H1 (cell line): ENCODE data around the gene PAX6. TPM values are rescaled to one million over a fixed set of nuclear protein-coding genes. Genes with fewer than 3 reads are reported as not detected.

Experiments
- RBBP5 ChIP-seq: IDR thresholded peaks from 2 replicates; pipeline ENCODE4 v1.7.1; 2012; ENCODE audit warnings: low read depth, mild to moderate bottlenecking, inconsistent platforms, low read length, moderate library complexity, borderline replicate concordance
- polyA plus RNA-seq, 7 experiments: library from polyadenylated mRNA; depleted of rRNA in 3 of 7; stranded (reverse) in 5 of 7; unstranded in 2 of 7; fragments of >200 nt in 5 of 7; fragments of 200-250 nt in 2 of 7; gene quantifications; 1 replicate in 5 of 7; 2 replicates in 1 of 7; 4 replicates in 1 of 7; pipeline versions ENCODE4 v1.2.1 to v1.2.3, GENCODE V29; 2011 to 2013; ENCODE audit warnings: missing spikeins in 2 of 7, mixed read lengths in 2 of 7
- total RNA-seq: library from RNA; stranded (reverse); fragmentation: NEBNext Ultra II Directional; extraction: Animal tissue kit (Norgen Biotek cat#: 25700); gene quantifications from 2 replicates; pipeline ENCODE4 v1.2.1, GENCODE V29; 2021
- TF ChIP-seq, protein P1 (sequence below): IDR thresholded peaks from 2 replicates; pipeline ENCODE4 v1.6.1; 2011; ENCODE audit warnings: low read length, improper control_type of control experiment

PAX6 gene
- total and polyA plus RNA-seq, 2 of the 8 experiments (the other 6 are each of a cell fraction or from before 2014, with no cell fraction given) = 0.30 to 0.65 TPM

DNA sequence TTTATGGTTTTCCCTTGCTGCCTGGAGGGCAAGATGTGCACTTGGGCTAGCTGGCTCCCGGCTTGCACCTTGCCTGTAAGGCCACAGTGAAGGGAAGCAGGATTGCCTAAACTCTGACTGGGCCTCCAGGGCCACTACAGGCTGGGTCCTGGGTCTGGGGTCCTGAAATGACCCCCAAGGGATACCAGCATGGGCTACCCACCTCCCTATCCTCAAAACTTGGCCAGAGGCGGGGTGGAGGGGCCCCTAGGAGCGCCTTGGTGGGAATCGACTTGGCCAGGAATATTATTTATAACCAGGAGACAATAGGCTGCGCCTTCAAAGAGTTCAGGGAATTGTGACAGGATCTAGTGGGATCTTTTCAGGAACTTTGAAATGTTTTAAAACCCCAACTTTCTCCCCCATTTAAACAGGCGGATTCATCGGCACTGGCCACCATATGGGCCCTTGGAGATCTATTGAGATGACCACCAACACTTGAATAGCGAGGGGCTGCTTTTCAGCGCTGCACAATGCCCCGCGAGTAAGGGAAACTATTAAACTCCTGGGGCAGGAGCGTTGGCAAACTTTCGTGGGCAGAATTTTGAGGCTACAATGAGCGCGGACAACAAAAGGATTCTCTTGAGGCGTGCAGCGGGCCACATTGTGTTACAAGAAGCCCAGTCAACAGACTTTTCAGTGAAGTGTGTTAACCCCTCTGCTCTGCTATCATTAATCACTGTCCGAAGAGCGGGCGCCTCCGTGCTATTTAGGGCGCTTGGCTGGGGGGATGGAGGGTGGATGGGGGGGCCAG, 15.2 kb downstream of the PAX6 start (continued):
- TF ChIP-seq, protein P1, sequence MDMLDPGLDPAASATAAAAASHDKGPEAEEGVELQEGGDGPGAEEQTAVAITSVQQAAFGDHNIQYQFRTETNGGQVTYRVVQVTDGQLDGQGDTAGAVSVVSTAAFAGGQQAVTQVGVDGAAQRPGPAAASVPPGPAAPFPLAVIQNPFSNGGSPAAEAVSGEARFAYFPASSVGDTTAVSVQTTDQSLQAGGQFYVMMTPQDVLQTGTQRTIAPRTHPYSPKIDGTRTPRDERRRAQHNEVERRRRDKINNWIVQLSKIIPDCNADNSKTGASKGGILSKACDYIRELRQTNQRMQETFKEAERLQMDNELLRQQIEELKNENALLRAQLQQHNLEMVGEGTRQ = no peak
- no peak for TF ChIP-seq RBBP5
